HG03159 (cell line): ENCODE measurements around the gene EML6.

ENCODE experiments used
- ATAC-seq: cut with Tn5 transposase; IDR thresholded peaks from one replicate; pipeline ENCODE4 v1.9.1; 2021; ENCODE audit warnings: mild to moderate bottlenecking, moderate library complexity; ENCODE audit not compliant: unreplicated experiment

EML6 gene

GRCh38 chr2:54750040-54750439, 26.6 kb downstream of the EML6 start:
- ATAC-seq: no peak

- ATAC-seq: no peak
These were observed 29.0 kb downstream of the EML6 start for GRCh38 chr2:54752439-54752838.

GRCh38 chr2:54755641-54756326, 32.3 kb downstream of the EML6 start:
- peak; percentile 68 for ATAC-seq

- no peak for ATAC-seq
These were observed 34.0 kb downstream of the EML6 start for GRCh38 chr2:54757500-54757899.

GRCh38 chr2:54758951-54759350, 35.5 kb downstream of the EML6 start:
- ATAC-seq: no peak

- no peak for ATAC-seq
These were observed 36.8 kb downstream of the EML6 start for GRCh38 chr2:54760310-54760709.

GRCh38 chr2:54763636-54764291, 40.3 kb downstream of the EML6 start:
- ATAC-seq: no peak

GRCh38 chr2:54767921-54768320, 44.5 kb downstream of the EML6 start:
- no peak for ATAC-seq

GRCh38 chr2:54768772-54769428, 45.4 kb downstream of the EML6 start:
- ATAC-seq: no peak

- ATAC-seq: no peak
These were observed 46.7 kb downstream of the EML6 start for GRCh38 chr2:54770211-54770610.

GRCh38 chr2:54770676-54771075, 47.2 kb downstream of the EML6 start:
- no peak for ATAC-seq

GRCh38 chr2:54771166-54771885, 47.9 kb downstream of the EML6 start:
- no peak for ATAC-seq

- ATAC-seq: no peak
These were observed 48.6 kb downstream of the EML6 start for GRCh38 chr2:54772110-54772509.

- no peak for ATAC-seq
These were observed 49.1 kb downstream of the EML6 start for GRCh38 chr2:54772531-54772930.

- ATAC-seq: no peak
These were observed 49.8 kb downstream of the EML6 start for GRCh38 chr2:54773233-54773632.

GRCh38 chr2:54773838-54774237, 50.4 kb downstream of the EML6 start:
- ATAC-seq: no peak

GRCh38 chr2:54775710-54776109, 52.2 kb downstream of the EML6 start:
- no peak for ATAC-seq

- ATAC-seq: no peak
These were observed 53.0 kb downstream of the EML6 start for GRCh38 chr2:54776494-54776893.

GRCh38 chr2:54783349-54783748, 59.9 kb downstream of the EML6 start:
- no peak for ATAC-seq

GRCh38 chr2:54787270-54787669, 63.8 kb downstream of the EML6 start:
- ATAC-seq: no peak

- ATAC-seq: no peak
These were observed 64.4 kb downstream of the EML6 start for GRCh38 chr2:54787755-54788366.
